NCI-H1694 (cell line): ENCODE data around the gene COL9A3.

ENCODE experiments used
- DNase-seq: peaks from one replicate; lab custom pipeline; 2025; lab: John Stamatoyannopoulos, UW

Gene COL9A3

DNA sequence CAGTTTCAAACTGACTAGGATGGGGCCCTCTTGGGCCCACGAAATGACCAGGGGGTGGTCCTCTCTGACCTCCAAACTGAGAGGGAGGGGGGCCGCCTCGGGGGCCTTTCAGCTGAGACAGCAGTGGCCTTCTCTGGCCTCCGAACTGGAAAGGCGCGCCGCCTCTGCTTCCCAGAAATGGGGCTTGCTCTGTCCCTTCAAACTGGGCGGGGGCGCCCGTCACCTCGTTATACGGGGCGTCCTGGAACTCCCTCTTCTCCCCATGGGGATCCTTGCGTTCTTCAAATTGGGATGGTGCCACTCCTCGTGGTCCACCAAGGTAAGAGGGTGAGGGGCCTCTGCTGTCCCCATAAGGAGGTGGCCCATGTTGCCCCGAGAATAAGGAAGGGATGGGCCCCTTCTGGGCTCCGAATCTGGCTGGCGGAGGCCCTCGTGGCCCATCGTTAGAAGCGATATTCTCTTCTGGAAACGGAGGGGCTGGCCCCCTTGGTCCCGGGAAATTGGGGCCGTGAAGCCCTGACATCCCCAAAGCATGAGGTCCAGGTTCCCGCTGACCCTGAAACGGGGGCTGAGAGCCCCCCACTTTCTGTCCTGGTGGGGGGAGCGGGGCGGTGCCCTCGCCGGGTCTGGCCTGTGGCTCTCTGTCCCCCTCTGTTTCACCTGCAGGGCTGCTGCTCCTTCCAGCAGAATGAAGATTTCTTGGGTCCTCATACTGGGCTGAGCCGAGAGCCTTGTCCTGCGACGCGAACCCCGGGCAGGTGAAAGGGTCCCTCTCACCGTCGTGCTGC is 63.5 kb downstream of the COL9A3 start:
- DNase-seq: no peak

DNA sequence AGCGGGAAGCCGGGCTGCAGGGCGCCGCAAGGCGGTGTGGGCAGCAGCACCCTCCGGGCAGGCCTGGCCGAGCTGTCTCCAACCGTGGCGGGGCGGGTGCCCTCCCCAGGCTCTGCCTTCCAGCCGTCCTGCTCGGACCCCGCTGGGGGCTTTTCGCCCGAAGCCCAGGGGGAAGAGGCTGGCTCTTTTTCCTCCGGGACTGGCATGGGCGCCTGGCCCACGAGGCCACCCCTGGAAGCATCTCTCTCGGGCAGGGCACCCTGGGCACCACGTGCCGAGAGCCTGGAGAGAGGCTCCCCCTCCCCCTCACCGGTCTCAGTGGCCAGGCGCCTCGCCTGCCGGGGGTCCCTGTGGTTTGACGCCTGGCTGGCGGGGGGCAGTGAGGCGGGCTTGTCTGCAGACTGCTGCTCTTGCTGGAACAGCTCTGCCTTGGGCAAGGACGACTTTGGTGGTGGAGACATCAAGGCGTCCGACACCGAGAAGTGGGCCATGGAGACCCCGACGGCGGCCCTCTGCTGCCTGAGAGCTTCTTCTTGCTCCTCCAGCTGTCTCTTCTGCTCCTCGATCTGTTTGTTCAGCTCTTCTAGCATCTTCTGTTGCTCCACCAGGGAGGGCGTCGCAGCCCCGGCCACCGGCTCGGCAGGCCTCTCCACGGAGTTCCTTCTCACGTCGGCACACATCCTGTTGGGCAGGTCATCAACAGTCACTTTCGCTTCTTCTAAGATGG is 64.2 kb downstream of the COL9A3 start:
- DNase-seq: no peak

- DNase-seq: no peak
Observed at GRCh38 chr20:62881662-62882395, 65.0 kb downstream of the COL9A3 start.

- no peak for DNase-seq
Observed at GRCh38 chr20:62882426-62882825, 65.6 kb downstream of the COL9A3 start.

DNA sequence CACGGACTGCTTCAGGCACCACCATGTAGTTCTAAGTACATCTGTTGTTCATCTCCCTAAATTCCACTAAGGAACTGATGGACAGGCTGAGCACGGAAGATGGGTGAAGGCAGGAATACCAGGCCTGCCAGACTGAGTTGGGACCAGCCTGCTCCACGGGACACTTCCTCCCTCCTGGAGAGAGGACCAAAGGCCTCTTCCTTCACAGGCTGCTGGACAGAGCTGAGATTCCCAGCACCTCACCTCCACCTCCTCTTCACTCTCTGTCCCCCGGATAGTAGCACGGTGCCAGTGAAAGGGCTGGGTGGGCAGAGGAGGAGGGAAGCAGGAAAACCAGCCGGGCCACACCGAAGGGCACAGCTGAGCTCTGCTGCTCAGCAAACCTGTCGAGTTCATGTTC is 67.7 kb downstream of the COL9A3 start:
- DNase-seq: no peak

DNA sequence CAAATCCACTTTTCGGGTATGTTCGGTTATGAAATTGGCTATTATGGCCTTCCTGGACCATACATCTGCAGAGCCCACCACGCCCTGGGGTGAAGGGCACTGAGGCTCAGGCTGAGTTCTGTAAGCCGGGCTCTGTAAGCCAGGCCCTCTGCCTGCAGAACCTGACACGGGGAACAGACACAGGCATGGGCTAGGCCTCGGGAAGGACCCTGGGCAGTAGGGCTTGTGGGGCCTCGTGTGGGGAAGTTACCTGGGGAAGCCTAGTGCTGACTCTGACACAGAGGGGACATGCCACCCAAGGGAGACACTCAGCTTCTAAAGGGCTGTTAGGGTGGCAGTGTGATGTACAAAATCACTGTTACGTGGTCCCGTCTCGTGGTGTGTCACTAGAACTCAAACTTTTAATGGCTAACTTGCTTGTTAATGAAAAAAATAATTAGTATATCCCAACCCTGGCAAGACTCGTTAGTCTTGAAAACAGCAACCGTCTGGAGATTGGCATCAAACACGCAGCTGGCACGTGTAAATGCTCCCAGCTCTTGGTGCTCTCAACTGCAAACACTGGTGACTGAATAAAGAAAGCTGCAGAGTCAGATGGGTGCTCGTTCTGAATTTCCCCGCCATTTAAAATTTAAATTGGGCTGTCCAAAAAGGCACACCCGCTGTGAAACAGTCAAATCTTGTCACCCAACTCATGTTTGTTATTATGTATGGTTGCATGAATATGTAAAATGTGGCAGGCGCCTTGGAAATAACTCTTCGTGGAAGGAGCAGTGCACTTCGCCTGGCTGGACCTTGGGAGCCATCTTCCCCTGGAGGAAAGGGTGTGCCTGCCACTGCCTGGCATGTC is 68.4 kb downstream of the COL9A3 start:
- DNase-seq: no peak

DNA sequence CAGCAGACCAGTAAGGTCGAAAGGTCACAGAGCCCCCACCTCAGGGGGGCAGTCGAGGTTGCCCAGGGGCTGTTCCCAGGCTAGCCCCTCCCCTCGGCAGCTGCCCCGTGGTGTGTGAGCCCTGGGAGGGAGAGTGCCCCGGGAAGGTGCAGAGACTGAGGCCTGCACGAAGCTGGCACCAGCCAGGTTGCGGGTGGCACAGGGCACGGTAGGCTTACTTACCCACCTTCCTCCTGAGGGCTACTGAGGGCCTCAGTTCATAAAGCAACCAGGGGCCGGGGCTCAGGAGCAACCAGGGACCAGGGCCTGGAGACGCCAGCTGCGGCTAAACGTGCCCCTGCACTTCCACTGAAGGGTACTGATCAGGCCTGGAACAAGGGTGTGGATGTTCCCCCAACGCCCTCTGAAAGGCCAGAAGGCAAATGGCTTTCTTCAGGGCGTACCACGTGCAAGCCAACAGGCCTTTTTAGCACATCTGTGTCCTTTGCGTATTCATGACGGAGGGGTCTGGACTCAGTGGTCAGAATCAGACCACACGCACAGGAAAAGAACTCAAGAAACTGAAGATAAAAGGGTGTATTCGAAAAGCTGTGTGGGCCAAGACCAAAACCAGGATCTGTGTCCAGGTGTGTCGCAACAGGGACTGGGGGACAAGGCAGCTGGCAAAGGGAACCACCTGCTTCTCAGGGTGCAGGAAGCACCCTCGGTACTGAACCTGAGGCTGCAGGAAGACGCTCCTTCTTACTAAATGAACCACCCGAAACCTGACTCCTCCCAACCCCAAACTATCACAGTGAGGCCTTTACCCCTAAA is 69.3 kb downstream of the COL9A3 start:
- DNase-seq: no peak

DNA sequence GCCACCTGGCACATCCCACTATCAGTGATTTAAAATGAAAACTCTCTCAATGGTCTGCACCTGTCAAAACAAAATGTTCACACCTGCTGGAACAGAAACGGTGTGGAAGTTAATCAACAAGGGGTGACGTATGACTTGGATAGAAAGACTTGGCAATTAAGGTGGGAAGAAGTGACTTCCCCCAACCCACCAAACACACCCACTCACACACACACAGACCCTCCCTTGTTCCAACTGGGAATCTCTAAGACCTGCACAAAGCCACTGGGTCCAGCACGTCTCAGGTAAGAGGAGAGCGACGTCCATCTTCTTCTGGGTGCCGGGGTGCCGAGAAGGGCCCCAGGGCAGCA is 69.8 kb downstream of the COL9A3 start:
- no peak for DNase-seq

- DNase-seq: peak; percentile 15
Observed at GRCh38 chr20:62887152-62887859, 70.5 kb downstream of the COL9A3 start.

GRCh38 chr20:62887860-62888239 is 71.0 kb downstream of the COL9A3 start:
- no peak for DNase-seq

GRCh38 chr20:62888406-62888805 is 71.6 kb downstream of the COL9A3 start:
- DNase-seq: no peak

GRCh38 chr20:62888910-62889309 is 72.1 kb downstream of the COL9A3 start:
- DNase-seq: no peak

- no peak for DNase-seq
Observed at GRCh38 chr20:62889411-62889810, 72.6 kb downstream of the COL9A3 start.

GRCh38 chr20:62889871-62890270 is 73.0 kb downstream of the COL9A3 start:
- DNase-seq: no peak

GRCh38 chr20:62890444-62890843 is 73.6 kb downstream of the COL9A3 start:
- DNase-seq: no peak
